PC-3 (cell line): ENCODE data around the gene C22orf15.

Experiments
- CTCF ChIP-seq: fragments of 300-600 bp; sonication (generic); conservative IDR thresholded peaks from 2 replicates; pipeline ENCODE4 v1.5.1; 2017; ENCODE audit warnings: antibody characterized with exemption, low read depth, mild to moderate bottlenecking, low read length
- EZH2 ChIP-seq: fragments of 300-600 bp; sonication (generic); IDR thresholded peaks from one replicate; pipeline ENCODE4 v1.6.1; 2017; ENCODE audit warnings: antibody characterized with exemption, mild to moderate bottlenecking, low read length; ENCODE audit not compliant: unreplicated experiment
- EZH2phosphoT487 ChIP-seq: fragments of 300-600 bp; sonication (generic); IDR thresholded peaks from 2 replicates; pipeline ENCODE4 v1.6.1; 2018; ENCODE audit warnings: mild to moderate bottlenecking, antibody characterized with exemption, low read length, borderline replicate concordance

- TF ChIP-seq CTCF, result no peak
- TF ChIP-seq EZH2, result no peak
- no peak for TF ChIP-seq EZH2phosphoT487
Observed at GRCh38 chr22:23780146-23780748, 17.5 kb downstream of the C22orf15 start.
